Stimulated activated naive CD4-positive, alpha-beta T cell (primary cell): ENCODE results near the gene SLC25A11.

Source experiments
- DNase-seq, 6 experiments: peaks; one replicate each; lab custom pipeline; 2025; lab: John Stamatoyannopoulos, UW

The SLC25A11 gene, protein sequence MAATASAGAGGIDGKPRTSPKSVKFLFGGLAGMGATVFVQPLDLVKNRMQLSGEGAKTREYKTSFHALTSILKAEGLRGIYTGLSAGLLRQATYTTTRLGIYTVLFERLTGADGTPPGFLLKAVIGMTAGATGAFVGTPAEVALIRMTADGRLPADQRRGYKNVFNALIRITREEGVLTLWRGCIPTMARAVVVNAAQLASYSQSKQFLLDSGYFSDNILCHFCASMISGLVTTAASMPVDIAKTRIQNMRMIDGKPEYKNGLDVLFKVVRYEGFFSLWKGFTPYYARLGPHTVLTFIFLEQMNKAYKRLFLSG

DNA sequence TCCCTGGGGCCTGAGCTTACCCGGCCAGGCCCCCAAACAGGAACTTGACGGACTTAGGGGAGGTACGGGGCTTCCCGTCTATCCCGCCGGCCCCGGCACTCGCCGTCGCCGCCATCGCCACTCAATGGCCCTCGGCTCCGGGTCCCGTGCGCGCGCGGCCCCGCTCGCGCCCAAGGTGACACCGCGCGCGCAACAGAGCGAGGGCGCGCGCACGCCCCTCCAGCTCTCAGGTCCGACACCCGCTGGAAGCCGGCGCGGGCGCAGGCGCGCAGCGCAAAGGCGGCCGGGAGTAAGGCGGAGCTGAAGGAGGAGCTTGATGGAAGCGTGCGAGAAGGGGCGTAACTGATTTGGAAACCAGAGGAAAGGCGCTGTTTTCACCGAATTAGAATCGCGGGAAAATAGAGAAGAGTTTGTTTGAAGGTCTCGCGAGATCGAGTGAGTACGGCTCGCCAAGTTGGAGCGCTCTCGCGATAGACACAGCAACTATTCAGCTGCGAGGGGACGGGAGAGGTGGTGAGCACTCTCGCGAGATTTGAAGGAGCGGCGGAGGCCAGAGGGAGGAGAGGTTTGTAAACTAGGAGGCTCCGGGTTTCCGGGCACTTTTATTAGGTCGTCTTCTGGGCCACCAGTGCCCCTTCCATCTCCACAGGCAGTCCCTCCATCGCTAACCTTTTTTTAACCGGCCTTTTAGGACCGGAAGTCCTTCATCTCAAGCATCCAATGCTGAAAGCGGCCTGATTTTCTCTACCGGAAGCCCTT, at the start of gene SLC25A11, which contains the start of gene RNF167:
SLC25A11 (minus strand) TSS at position 251 of the 759 bp plus-strand sequence; CDS start at position 115, 136 bp downstream.
RNF167 (plus strand) TSS at position 473 of the 759 bp plus-strand sequence. CDS start 642 bp downstream, outside the sequence.
- peak; percentile 93 to 99 (median 96) for DNase-seq

DNA sequence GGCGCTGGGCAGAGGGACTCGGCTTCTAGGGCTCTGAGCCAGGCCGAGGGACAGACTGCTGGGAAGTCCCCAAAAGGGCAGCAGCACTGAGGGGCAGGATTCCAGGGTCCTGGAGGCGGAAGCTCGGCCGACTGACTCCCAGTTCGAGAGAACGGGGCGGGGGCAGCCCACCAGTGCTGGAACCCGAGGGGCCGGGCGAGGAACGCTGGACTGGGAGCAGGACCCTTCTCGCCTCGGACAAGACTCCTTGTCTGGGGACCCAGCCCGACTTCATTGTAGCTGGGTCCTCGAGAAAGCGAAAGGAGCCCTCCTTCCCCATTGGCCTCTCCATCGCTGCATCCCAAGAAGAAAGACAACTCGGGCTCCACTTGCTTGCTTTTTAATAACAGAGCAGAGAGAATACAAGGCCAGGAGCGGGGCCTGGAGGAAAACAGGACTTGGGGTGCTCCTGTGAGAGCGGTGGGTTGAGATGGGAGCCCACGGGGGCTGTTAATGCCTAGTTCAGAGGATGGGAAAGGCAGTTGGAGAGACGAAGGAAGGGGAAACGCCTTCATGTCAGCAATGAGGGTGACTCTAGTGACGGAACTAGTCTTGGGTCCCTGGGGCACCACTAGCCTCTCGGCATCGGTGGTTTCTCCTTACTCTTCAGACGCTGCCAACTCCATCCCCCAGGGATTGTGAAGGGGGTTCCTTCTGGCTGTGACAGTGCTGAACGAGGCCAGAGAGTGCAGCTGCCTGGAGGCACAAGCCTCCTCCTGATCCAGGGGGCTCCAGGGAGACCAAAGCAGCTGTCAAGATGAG, 48.1 kb upstream of the SLC25A11 start:
- DNase-seq, result no peak

DNA sequence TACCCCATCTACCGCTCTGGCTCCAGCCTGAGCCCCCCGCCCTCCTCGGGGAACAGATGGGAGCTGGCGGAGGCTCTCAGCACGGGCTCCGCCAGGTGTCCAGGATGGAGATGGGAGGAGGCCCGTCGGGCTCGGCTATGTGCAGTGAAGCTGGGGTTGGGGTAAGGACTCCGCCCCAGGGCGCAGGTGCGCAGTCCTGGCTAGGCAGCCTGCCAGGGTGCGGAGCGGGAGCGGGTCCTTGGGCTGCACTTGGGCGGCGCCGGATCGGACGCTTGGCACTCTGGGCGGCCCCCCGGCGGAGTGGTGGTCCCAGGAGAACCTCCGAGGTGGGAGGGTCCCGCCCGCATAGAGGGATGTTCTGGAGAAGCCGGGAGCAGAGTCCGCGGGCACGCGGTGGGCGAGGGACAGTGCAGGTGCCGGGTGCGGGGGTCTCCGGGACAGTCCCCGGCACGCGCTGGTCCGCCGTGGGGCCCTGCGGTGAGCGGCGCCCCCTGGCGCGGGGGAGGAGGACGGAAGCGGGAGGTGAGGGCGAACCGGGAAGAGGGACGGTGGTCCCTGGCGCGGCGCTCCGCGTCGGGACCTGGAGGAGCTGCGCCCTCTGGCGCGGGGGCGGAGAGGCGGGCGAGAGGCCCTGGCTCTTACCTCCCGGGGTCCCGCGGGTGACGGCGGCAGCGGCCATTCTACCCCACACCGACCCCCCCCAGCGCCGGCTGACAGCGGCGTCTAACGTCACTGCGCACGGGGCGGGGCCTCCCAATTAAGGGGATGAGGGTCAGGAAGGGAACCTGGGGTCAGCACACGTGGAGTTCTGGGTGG, 47.3 kb upstream of the SLC25A11 start, which contains the start of gene CAMTA2:
CAMTA2 (minus strand) TSS at position 725 of the 816 bp plus-strand sequence. CDS start 1,453 bp downstream, outside the sequence.
- DNase-seq, result peak; percentile 66 to 82 (median 76)

DNA sequence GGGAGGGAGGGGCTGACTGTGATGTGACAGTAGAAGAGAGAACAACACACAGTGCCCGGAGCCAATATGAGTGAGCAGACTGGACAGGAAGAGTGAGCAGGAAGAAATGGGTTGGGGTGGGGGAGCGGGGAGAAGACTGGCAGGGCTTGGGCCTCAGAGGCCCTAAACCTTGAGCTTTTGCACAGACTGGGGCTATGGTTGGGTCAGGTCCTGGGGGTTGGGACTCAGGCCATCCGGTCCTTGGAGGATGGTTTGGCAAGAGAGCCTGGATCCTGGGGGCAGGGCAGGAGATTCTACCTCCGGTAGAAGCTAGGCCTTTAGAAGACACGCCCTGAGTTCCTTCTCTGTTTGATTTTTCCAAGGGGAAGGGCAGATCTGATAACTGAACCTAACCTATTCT, 46.6 kb upstream of the SLC25A11 start:
- DNase-seq, result peak in 2 of 6 experiments; percentile 17 to 32

DNA sequence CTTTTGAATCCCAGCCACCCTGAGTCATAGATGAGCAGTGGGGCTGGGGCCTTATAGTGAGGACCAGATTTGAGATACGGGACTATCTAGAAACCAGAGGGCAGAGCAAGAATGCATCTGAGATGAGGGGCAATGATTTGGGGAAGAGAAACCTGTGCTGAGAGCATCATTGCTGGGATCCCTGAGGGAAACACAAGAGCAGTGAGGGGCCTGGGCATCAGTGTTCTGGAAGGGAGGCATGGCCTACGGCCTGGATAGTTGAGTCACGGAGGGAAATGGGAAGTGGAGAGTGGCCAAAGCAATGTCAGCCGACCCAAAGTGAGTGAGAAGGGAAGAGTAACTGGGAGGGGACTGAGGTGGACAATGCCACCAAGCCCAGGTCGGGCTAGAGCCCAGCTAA, 42.5 kb upstream of the SLC25A11 start:
- DNase-seq, result no peak

DNA sequence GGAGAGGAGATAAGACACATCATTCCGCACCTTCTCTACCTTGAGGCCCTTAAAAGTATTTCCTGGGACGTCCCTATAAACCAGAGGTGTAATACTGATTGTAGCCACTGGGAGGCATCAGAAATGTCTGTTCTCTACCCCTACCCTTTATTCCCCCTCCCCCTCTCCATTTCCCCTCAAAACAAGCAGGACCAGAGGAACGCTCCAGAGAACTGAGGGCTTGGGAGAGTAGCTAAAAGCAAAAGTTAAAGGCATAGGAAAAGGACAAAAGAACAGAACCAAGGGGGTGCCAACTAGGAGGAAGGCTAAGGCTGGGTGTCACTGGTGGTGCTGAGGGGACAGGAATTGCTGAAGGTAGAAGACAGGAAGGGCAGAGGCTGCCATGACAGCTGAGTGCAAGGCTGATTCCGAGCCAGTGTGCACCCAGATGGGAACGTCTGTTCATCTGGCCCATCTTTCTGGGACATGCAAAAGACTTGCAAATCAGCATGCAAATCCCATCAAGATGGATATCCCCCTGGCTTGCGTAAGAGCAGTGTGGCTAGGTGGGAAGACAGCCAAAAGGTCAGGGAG, 40.9 kb upstream of the SLC25A11 start:
- peak; percentile 8 to 81 (median 42) for DNase-seq

DNA sequence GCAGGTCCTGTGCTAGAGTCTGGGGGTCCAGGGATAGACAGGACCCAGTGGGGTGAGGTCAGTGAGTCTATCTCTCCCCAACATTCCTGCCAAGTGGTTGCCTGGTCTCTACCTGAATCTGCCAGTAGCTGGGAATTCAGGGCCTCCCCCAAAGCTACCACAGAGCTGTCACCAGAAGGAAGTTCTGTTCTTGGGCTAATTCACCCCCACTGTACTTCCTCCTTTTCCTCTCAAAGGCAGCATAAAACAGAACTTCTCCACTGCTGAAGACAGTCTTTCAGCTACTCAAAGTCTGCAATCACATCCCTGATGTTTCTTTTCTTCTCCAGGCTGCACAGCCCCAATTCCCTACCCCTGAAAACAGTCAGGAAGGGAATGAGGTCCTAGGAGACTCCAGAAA, 38.9 kb upstream of the SLC25A11 start:
- DNase-seq, result no peak

DNA sequence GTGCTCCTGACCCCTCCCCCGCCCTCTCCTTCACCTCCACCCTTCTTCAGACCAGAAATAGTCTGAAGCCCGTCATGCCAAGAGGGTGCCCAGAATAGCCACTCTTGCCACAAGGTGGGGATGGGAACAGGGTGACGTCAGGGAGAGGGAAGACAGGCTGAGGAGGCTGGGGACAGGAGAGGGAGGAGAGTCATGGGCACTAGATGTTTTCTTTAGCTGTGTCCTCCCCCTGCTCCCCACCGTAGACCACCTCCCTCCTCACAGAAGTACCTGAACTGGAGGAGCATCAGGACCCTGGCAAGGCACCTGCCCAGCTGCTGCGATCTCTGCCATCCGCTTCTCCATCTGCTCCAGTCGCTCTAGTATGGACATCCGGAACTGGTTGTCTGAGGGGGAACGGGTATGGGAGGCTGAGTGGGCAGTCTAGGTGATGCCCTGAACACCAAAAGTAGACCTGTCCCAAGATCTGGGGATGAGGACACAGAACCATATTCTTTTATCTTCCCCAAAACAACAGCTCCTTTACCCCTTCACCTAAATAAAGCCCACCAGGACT, 34.3 kb upstream of the SLC25A11 start:
- no peak for DNase-seq

DNA sequence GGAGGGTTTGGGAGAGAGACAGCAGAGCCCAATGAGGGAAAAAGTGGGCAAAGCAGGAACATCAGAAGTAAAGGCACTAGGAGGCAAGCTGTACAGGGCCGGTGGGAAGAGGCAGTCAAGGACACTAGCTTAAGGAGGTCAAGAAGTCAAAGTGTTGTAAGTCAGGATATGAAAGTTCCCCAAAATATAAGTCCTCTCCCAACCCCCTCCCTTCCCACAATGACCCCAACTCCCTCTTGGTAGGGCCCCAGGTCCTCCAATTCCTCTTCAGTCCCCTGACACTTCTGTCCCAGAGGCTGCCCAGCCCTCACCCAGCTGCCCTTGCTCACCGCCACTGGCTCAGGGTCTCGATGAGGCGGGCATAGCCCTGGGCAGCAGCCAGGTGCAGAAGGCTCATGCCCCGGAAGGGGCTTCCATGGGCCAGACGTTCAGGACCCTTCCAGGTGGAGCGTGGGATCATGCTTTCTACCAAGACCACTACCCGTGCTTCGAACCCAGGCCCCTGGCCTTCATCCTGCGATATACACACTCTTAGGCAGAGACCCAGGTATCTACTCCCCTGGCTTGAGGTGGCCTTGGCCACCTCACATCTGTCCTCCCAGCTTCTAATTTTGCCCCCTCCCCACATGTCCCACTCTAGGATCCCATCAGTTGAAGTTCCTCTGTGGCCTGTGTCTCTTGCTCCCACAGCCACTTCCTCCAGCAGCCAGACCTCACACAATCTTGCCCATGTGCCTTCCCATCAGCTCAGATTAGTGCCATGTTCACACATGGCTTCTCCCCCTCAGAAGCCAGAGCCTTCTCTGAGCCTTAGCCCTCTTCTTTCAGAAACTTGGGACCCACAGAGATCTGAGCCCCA, 33.6 kb upstream of the SLC25A11 start:
- DNase-seq, result no peak

DNA sequence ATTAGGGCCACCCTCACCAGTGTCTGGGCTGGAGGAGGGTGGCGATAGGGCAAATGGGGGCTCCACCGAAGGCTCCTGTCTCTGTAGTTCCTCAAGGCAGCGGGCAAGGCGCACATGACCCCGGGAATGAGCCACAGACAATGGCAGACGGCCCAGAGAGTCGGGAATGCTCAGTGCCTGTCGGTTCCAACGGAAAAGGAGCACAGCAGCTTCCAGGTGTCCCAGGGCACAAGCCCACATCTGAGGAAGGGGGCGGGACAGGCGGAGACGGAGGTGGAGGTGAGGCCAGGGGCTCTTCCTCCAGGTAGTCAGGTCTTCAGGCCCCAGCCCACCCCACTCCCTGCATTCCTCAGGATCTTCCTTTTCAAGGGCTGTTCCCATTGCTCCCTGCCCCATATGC, 32.9 kb upstream of the SLC25A11 start:
- no peak for DNase-seq

DNA sequence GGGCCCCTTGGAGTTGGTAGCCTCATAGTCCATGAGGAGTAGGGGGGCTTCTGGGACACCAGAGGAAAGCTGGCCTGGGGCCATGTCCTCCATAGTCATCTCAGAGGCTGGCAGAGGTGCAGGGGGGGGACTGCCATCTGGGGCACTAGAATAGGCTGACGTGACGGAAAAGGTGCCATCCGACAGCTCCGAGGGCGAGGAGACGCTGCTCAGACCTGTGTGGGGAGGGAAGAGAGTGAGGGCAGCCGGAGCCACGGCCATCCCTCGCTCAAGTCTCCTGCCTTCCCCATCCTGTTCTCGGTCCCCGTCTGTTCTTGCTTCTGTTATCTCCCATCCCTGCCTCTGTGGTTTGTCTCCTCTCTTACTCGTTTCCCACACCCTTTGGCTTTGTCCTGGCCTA, 32.5 kb upstream of the SLC25A11 start:
- no peak for DNase-seq

DNA sequence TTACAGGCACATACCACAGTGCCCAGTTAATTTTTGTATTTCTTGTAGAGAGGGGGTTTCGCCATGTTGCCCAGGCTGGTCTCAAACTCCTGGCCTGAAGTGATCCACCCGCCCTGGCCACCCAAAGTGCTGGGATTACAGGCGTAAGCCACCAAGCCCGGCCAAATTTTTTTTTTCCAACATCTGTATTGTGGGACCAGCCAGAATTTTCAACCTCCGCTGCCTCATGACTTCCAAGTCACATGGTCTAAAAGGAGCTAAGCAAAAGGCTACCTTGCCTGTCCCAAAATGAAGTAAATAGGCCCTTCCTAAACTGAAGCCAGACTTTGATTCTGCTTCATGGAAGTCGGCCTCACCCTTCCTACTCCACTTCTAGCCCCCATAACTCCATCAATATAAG, 32.0 kb upstream of the SLC25A11 start:
- DNase-seq, result no peak

DNA sequence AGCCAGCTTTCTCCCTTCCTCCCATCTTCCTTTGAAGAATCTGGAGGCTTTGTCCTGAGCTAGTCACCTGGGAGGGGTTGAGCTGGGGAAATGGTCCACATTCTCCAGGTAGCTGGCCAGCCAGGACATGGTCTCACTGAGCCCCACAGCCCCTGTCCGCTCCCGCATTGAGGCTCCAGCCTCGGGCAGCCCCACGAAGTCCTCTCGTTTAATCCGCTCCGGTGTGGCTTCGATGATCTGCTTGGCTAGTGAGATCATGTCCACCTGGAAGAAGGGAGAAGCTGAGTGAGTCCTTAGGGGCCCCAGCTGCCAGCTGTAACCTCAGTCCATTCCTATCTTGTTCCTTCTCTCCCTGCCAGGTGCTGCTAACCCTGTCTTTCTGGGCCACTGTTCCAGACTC, 30.4 kb upstream of the SLC25A11 start:
- no peak for DNase-seq

DNA sequence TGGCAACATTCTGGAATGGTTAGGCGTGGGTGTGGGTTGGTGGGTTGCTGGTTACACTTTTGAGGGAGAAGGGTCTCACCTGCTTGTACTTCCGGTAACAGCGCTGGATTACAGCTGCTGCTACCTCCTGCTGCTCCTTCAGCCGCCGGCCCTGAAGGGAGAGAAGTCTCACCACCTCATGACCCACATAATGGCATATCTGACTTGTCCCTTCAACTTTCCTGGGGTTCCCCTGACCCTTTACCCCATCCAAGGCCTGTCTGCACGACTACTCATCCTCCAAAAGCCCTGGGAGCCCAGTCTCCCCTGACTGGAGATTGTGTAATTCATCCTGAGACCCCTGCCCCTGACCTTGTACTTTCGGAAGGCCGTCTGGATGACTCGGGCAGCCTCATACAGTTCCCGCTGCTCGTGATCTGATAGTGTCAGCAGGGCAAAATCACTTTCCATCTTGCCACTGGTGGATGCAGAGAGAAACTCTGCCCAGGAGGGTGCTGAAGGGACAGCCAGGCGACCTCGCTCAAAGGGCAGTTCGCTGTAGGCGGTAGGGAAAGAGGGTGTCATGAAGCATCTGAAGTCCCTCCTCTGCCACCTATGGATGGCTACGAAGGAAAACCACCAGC, 29.8 kb upstream of the SLC25A11 start:
- no peak for DNase-seq

DNA sequence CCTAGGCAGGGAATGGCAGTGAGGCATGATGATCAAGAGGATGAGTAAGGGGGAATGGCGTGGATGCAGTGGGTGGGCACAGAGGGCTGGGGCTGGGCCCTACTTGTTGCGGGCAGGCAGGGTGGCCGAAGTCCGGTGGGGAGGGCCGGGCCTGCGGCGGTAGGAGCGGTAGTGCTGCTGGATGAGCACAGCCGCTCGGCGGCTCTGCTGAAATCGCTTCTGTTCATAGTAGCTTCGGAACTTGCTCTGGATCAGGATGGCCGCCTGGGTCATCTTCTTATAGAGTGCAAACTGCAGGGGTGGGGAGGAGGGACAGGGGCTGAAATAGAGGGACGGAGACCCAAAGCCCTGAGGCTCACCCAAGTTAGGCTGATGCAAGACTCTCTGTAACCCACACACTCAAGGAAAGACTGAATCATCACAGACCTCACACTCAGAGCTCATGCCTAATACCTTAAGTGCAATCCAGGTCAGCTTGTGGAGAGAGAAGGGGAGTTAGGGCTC, 29.3 kb upstream of the SLC25A11 start:
- DNase-seq, result no peak

DNA sequence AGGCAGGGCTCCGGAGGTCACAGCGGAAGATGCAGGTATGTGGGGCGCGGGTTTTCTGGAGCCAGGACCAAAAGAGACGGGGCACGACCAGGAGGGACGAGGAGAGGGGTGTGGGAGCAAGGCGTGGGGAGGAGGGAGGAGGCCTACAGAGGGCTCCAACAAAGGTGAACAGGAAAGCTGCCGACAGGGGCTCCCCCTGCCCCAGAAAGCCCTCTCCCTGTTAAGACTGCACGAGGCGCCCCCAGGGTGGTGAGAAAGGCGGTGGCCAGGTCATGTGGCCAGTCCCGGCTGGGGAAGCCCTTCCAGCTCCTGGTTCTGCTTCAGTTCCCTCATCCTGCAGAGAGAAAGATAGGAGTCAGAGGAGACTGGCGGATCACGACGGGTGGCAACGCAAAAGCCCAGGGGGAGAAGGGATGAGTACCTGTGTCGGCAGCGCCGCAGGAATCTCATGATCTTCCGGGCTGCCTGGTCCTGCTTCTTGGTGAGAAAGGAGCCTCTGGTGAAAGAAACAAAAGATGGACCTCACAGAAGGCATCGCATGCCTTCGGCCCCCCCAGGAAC, 28.7 kb upstream of the SLC25A11 start:
- DNase-seq, result no peak

DNA sequence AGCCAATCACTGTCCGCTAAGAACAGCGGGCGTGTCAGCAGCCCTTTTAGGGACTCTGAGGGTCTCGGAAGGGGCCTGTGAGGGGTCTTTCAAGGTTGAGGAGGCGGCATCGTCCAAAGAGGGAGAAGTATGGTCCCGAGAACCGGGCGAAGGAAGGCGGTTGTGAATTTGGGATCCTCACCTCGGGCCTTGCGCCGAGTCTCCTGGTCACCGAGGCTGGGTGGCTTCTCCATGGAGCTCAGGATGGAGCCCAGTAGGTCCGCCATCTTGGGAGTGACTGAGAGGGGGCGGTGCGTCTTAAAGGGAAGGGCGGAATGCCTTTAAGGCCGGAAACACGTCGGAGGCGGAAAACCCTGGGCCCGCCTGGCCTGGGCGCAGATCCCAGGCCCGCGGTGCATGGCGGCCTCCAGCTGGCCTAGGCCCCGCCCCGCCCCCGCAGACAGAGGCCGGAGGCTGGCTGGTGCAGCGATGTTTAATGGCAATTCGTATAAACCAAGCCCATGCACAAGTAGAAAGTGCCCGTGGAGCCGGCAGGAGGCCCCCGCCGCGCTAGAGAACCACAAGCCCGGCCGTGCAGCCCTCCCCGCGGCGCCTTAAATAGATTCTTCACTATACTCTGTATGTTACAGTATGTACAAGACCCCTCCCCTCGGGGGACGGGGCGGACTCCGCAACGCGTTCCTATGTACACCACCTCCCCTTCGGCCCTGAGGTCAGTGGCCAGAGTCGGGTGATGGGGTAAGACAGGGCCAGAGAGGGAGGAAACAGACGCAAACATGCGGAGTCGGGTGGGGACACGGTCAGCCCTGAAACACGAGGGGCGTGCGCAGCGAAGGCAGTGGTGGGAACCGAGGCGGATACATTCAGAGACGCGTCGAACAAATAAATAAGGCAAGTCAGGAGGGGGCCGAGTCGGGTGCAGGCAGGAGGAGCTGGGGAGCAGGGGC, 28.0 kb upstream of the SLC25A11 start, which contains the start of gene SPAG7:
SPAG7 (minus strand) TSS at position 279 of the 947 bp plus-strand sequence; CDS start at position 266, 13 bp downstream.
- DNase-seq, result peak; percentile 85 to 99 (median 98)
